ENCODE measurements around the gene EVC2. TPM values are rescaled to one million over a fixed set of nuclear protein-coding genes. Genes with fewer than 3 reads are reported as not detected.

Gene EVC2
- total RNA-seq, 2 experiments from 2014 or later, result 3.4 TPM; not detected in 1

DNA sequence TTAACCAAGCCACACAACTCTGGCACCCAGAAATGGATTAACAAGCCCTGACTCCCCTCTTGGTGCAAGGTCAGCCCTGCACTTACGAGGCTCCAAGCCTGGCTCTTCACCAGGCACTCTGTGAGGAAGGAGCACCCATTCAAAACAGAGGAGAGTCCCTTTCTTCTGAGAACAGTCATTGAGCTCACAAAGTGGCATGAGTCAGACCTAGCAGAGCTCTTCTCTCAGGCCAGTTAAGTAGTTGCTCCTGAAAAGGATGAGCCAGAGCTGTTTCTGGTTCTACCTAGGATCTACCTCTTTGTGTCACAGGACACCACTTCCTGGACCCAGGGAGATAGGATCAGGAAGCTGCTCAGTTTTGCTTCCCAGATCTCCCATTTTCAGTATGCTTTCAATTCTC lies 48.2 kb downstream of the EVC2 start:
- no peak overlapping the region for H3K4me2 ChIP-seq (ENCODE audit: low read length)
- TF ChIP-seq CTCF (conservative IDR thresholded peaks at IDR 0.05; ENCODE audit: low read length) (no peak), EZH2phosphoT487 (IDR thresholded peaks at IDR 0.05; ENCODE audit: borderline replicate concordance, low read depth, low read length) (no peak)
- H3K4me3 ChIP-seq (ENCODE audit: low read depth, low read length, poor library complexity, severe bottlenecking), result no peak overlapping the region
- H4K20me1 ChIP-seq (ENCODE audit: insufficient read depth, low read length), result no peaks in the 10 kb centered on the region
- H3K9me2 ChIP-seq (ENCODE audit: insufficient read depth, low read length), result no peaks in the 10 kb centered on the region
- no peaks in the 10 kb centered on the region for H3K4me1 ChIP-seq (ENCODE audit: insufficient read depth, low read length, poor library complexity, severe bottlenecking)
- H2AFZ ChIP-seq (ENCODE audit: low read length), result no peak overlapping the region
- no peaks in the 10 kb centered on the region for H3K9me3 ChIP-seq (ENCODE audit: low read length)
- H3K27ac ChIP-seq (ENCODE audit: low read depth, low read length, poor library complexity, severe bottlenecking), result no peak overlapping the region
- CTCF ChIA-PET (ENCODE audit: unreplicated experiment), result no interaction called here
- H3K36me3 ChIP-seq (ENCODE audit: insufficient read depth, low read length), result no peaks in the 10 kb centered on the region
- intact Hi-C loops (cut with micrococcal nuclease; ENCODE audit: unreplicated experiment), result no loop called here
- DNase-seq (ENCODE audit: low spot score), result no peak
- BruUV-seq (replicated peaks), result no TSS peak
- H3K79me2 ChIP-seq (ENCODE audit: insufficient read depth, low read depth, low read length), result no peaks in the 10 kb centered on the region
- POLR2A ChIA-PET, result interaction anchor here (1.0 kb wide), 1 partner anchor 23 kb away, joined by 3 read pairs; no protein-coding TSS in a partner anchor

DNA sequence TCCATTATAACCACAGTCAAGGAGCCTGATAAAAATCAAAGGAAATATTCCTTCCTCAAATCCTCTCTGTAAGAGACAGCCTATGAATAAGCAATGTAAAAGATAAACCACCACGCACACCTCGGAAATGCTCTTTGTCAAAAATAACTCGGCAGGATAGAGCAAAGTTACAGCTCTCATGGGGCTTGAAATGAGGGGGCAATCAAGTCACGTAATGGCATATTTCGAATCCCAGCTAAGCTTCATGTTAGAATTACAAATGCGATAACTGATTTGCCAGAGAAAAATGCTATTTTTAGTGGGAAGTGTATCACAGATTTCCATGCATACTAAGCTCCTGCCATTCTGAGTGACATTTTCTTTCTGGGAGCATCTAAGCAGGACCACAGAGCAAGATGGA lies 49.4 kb downstream of the EVC2 start:
- Histone ChIP-seq H2AFZ (ENCODE audit: low read length) (no peak overlapping the region), H3K4me3 (ENCODE audit: low read depth, low read length, poor library complexity, severe bottlenecking) (no peak overlapping the region), H3K4me2 (ENCODE audit: low read length) (no peak overlapping the region), H3K36me3 (ENCODE audit: insufficient read depth, low read length) (no peaks in the 10 kb centered on the region), H3K79me2 (ENCODE audit: insufficient read depth, low read depth, low read length) (no peaks in the 10 kb centered on the region), H3K9me2 (ENCODE audit: insufficient read depth, low read length) (no peaks in the 10 kb centered on the region), H3K9me3 (ENCODE audit: low read length) (no peaks in the 10 kb centered on the region), H4K20me1 (ENCODE audit: insufficient read depth, low read length) (no peaks in the 10 kb centered on the region), H3K27ac (ENCODE audit: low read depth, low read length, poor library complexity, severe bottlenecking) (no peak overlapping the region), H3K4me1 (ENCODE audit: insufficient read depth, low read length, poor library complexity, severe bottlenecking) (no peaks in the 10 kb centered on the region)
- CTCF ChIA-PET (ENCODE audit: unreplicated experiment), result no interaction called here
- intact Hi-C loops (cut with micrococcal nuclease; ENCODE audit: unreplicated experiment), result no loop called here
- BruUV-seq (replicated peaks), result no TSS peak
- TF ChIP-seq CTCF (conservative IDR thresholded peaks at IDR 0.05; ENCODE audit: low read length) (no peak), EZH2phosphoT487 (IDR thresholded peaks at IDR 0.05; ENCODE audit: borderline replicate concordance, low read depth, low read length) (no peak)
- no peak for DNase-seq (ENCODE audit: low spot score)
- POLR2A ChIA-PET, result no interaction called here

- no TSS peak for BruUV-seq (replicated peaks)
- ChIA-PET POLR2A (no interaction called here), CTCF (ENCODE audit: unreplicated experiment) (no interaction called here)
- Histone ChIP-seq H3K79me2 (ENCODE audit: insufficient read depth, low read depth, low read length) (no peaks in the 10 kb centered on the region), H3K27ac (ENCODE audit: low read depth, low read length, poor library complexity, severe bottlenecking) (no peak overlapping the region), H3K4me3 (ENCODE audit: low read depth, low read length, poor library complexity, severe bottlenecking) (no peak overlapping the region), H3K9me3 (ENCODE audit: low read length) (no peaks in the 10 kb centered on the region), H3K4me2 (ENCODE audit: low read length) (no peak overlapping the region), H3K36me3 (ENCODE audit: insufficient read depth, low read length) (no peaks in the 10 kb centered on the region), H4K20me1 (ENCODE audit: insufficient read depth, low read length) (no peaks in the 10 kb centered on the region), H3K9me2 (ENCODE audit: insufficient read depth, low read length) (no peaks in the 10 kb centered on the region), H3K4me1 (ENCODE audit: insufficient read depth, low read length, poor library complexity, severe bottlenecking) (no peaks in the 10 kb centered on the region), H2AFZ (ENCODE audit: low read length) (no peak overlapping the region)
- intact Hi-C loops (cut with micrococcal nuclease; ENCODE audit: unreplicated experiment), result no loop called here
- TF ChIP-seq EZH2phosphoT487 (IDR thresholded peaks at IDR 0.05; ENCODE audit: borderline replicate concordance, low read depth, low read length) (no peak), CTCF (conservative IDR thresholded peaks at IDR 0.05; ENCODE audit: low read length) (no peak)
- DNase-seq (ENCODE audit: low spot score), result no peak
Measured at GRCh38 chr4:5656415-5656814, 51.9 kb downstream of the EVC2 start.
